Effector memory CD4-positive, alpha-beta T cell (primary cell): ENCODE data around the gene RMDN2.

Source experiments
- DNase-seq, 3 donors: peaks; one replicate each; pipeline ENCODE4 v3.0.0-alpha.2; 2020
- H3K27ac ChIP-seq: 2 replicates; pipeline ENCODE4 v1.7.0; 2013; ENCODE audit warnings: mild to moderate bottlenecking, low read length, moderate library complexity; ENCODE audit not compliant: insufficient read depth, poor library complexity, severe bottlenecking
- H3K27me3 ChIP-seq: replicated peaks from 2 replicates; pipeline ENCODE4 v1.7.0; 2013; ENCODE audit warnings: mild to moderate bottlenecking, low read length; ENCODE audit not compliant: insufficient read depth, control insufficient read depth, poor library complexity, severe bottlenecking
- H3K36me3 ChIP-seq: 2 replicates; pipeline ENCODE4 v1.7.0; 2013; ENCODE audit warnings: mild to moderate bottlenecking, low read length, moderate library complexity; ENCODE audit not compliant: control insufficient read depth, insufficient read depth
- H3K4me1 ChIP-seq: 2 replicates; pipeline ENCODE4 v1.7.0; 2013; ENCODE audit warnings: low read length, mild to moderate bottlenecking; ENCODE audit not compliant: control insufficient read depth, insufficient read depth, poor library complexity, severe bottlenecking
- H3K4me3 ChIP-seq: 2 replicates; pipeline ENCODE4 v1.7.0; 2013; ENCODE audit warnings: low read length, low read depth, mild to moderate bottlenecking; ENCODE audit not compliant: insufficient read depth, poor library complexity, severe bottlenecking
- H3K9me3 ChIP-seq: 2 replicates; pipeline ENCODE4 v1.7.0; 2013; ENCODE audit warnings: mild to moderate bottlenecking, low read length, moderate library complexity; ENCODE audit not compliant: control insufficient read depth

The RMDN2 gene

GRCh38 chr2:38030635-38031355 lies 105.7 kb downstream of the RMDN2 start:
- H3K27ac ChIP-seq: no peak overlapping the region
- H3K4me3 ChIP-seq: no peak overlapping the region
- H3K36me3 ChIP-seq: no peaks in the 10 kb centered on the region
- no peaks in the 10 kb centered on the region for H3K27me3 ChIP-seq
- DNase-seq: no peak
- no peaks in the 10 kb centered on the region for H3K9me3 ChIP-seq
- no peaks in the 10 kb centered on the region for H3K4me1 ChIP-seq

- H3K36me3 ChIP-seq: no peaks in the 10 kb centered on the region
- H3K9me3 ChIP-seq: no peaks in the 10 kb centered on the region
- no peak overlapping the region for H3K27ac ChIP-seq
- DNase-seq: no peak
- H3K4me1 ChIP-seq: peaks cover 2% of the 10 kb centered on the region
- H3K4me3 ChIP-seq: no peak overlapping the region
- H3K27me3 ChIP-seq: no peaks in the 10 kb centered on the region
These were observed 107.9 kb downstream of the RMDN2 start for GRCh38 chr2:38032946-38033345.

- Histone ChIP-seq H3K36me3 (no peaks in the 10 kb centered on the region), H3K9me3 (no peaks in the 10 kb centered on the region), H3K4me3 (no peak overlapping the region), H3K27me3 (no peaks in the 10 kb centered on the region), H3K4me1 (peaks cover 7% of the 10 kb centered on the region), H3K27ac (no peak overlapping the region)
- DNase-seq: no peak
These were observed 108.6 kb downstream of the RMDN2 start for GRCh38 chr2:38033646-38034045.

GRCh38 chr2:38035968-38036367 lies 110.9 kb downstream of the RMDN2 start:
- H3K27ac ChIP-seq: no peak overlapping the region
- H3K36me3 ChIP-seq: no peaks in the 10 kb centered on the region
- H3K4me1 ChIP-seq: peaks cover 7% of the 10 kb centered on the region
- no peak overlapping the region for H3K4me3 ChIP-seq
- no peak for DNase-seq
- peaks cover 4% of the 10 kb centered on the region for H3K27me3 ChIP-seq
- H3K9me3 ChIP-seq: no peaks in the 10 kb centered on the region

- H3K36me3 ChIP-seq: no peaks in the 10 kb centered on the region
- peaks cover 7% of the 10 kb centered on the region for H3K4me1 ChIP-seq
- H3K27me3 ChIP-seq: peaks cover 4% of the 10 kb centered on the region
- no peaks in the 10 kb centered on the region for H3K9me3 ChIP-seq
- DNase-seq: no peak
- H3K4me3 ChIP-seq: no peak overlapping the region
- H3K27ac ChIP-seq: no peak overlapping the region
These were observed 112.2 kb downstream of the RMDN2 start for GRCh38 chr2:38037325-38037724.

- Histone ChIP-seq H3K36me3 (no peaks in the 10 kb centered on the region), H3K9me3 (no peaks in the 10 kb centered on the region), H3K27me3 (peaks cover 4% of the 10 kb centered on the region), H3K4me1 (peaks cover 7% of the 10 kb centered on the region), H3K27ac (no peak overlapping the region), H3K4me3 (no peak overlapping the region)
- no peak for DNase-seq
These were observed 112.9 kb downstream of the RMDN2 start for GRCh38 chr2:38037757-38038621.

- Histone ChIP-seq H3K27ac (no peak overlapping the region), H3K27me3 (peaks cover 4% of the 10 kb centered on the region), H3K36me3 (no peaks in the 10 kb centered on the region), H3K4me1 (peaks cover 7% of the 10 kb centered on the region), H3K9me3 (no peaks in the 10 kb centered on the region), H3K4me3 (no peak overlapping the region)
- no peak for DNase-seq
These were observed 113.6 kb downstream of the RMDN2 start for GRCh38 chr2:38038682-38039081.

- H3K27me3 ChIP-seq: peaks cover 4% of the 10 kb centered on the region
- H3K9me3 ChIP-seq: no peaks in the 10 kb centered on the region
- H3K36me3 ChIP-seq: no peaks in the 10 kb centered on the region
- no peak overlapping the region for H3K27ac ChIP-seq
- no peak for DNase-seq
- H3K4me1 ChIP-seq: peaks cover 7% of the 10 kb centered on the region
- no peak overlapping the region for H3K4me3 ChIP-seq
These were observed 114.2 kb downstream of the RMDN2 start for GRCh38 chr2:38039121-38039910.

GRCh38 chr2:38045811-38046210 lies 120.7 kb downstream of the RMDN2 start:
- Histone ChIP-seq H3K27ac (no peak overlapping the region), H3K27me3 (no peaks in the 10 kb centered on the region), H3K9me3 (no peaks in the 10 kb centered on the region), H3K4me3 (no peak overlapping the region), H3K4me1 (no peaks in the 10 kb centered on the region), H3K36me3 (no peaks in the 10 kb centered on the region)
- DNase-seq: no peak
